ENCODE results near the gene RMI1.
"Not testable (repeated sequence)": the region's sequence is repeated elsewhere in the genome, so short reads cannot be mapped to it uniquely, and the experiment has no call there.

GRCh38 chr9:83948096-83948495 lies 32.5 kb upstream of the RMI1 start:
- TF ChIP-seq POLR2A, CTCF (IDR thresholded peaks at IDR 0.05): not testable (repeated sequence)

All from stomach (tissue), 4 donors.